HG02884 (cell line): ENCODE data around the gene DBN1.
"Not testable (repeated sequence)": the region's sequence is repeated elsewhere in the genome, so short reads cannot be mapped to it uniquely, and the experiment has no call there.

Experiments used
- ATAC-seq: cut with Tn5 transposase; IDR thresholded peaks from one replicate; pipeline ENCODE4 v1.9.1; 2021; ENCODE audit warnings: mild to moderate bottlenecking, moderate library complexity; ENCODE audit not compliant: unreplicated experiment

DBN1 gene

DNA sequence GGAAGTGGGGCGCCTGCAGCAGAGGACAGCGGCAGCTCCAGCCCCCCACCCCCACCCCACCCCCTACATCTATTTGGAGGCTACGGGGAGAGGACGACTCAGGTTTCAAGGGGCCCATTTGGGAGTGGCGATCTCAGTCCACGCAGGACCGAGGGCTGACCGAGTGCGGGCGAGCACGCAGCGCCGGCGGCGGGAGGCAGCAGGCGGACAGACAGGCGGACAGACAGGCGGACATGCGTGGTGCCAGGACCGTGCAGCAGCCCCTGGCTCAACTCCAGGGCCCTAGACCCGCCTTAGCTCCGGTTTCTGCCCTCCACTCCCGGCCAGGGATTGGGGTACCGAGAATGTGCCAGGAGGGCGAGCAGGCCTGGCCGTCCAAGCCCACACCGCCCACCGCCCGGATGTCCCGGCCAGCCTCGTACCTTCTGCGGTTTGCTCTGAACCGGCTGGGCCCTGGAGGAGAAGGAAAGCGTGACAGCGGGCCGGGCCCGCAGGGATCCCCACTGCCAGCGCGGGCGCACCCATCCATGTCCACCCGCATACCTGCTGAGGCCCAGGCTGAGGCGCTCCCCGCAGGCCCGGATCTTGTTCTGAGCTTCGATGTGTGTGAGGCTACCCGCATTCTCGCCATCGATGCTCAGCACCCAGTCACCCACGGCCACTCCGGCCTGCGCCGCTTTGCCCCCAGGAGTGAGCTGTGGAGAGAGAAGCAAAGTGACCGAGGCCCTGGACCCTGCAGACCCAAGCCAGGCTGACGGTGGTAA is 18.7 kb upstream of the DBN1 start:
- no peak for ATAC-seq

DNA sequence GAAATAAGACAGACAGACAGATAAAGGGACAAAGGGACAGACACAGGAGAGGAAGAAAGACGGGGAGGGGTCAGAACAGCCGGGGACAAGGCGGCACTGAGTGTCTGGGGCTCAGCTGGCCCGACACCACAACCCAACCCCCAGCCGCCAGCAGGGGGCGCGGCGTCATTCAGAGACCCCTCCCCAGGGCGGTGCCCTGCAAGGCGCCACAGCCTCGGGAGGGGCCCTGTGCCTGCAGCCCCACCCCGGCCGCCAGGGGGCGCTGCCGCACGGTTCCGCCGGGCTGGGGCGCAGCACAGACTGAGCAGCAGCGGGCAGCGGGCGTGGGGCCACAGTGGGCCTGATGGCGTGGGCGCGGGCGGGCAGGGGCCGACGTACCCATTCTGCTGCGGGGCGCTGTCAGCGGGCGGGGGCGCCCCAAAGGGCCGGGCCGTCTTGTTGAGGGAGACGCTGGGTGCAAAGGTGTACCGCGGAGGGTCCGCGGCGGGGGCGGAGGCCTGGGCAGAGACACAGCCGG is 18.1 kb upstream of the DBN1 start:
- ATAC-seq, result no peak

DNA sequence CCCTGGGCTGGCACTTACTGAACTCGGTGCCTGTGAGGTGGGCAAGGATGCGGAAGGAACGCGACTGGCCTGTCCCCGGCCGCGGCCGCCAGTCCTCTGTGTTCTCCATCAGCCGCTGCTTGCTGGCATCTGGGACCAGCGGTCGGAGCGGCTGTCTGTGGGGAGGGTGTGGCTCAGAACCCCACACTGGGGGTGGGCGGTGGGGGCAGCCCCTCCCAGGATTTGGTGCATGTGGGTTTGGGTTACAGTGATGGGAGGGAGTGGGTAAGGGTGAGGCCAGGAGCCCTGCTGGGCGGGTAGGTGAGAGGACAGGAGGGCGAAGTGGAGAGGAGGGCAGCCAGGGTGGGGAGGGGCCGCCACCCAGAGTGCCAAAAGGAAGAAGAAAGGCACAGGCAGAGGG is 17.6 kb upstream of the DBN1 start:
- no peak for ATAC-seq

DNA sequence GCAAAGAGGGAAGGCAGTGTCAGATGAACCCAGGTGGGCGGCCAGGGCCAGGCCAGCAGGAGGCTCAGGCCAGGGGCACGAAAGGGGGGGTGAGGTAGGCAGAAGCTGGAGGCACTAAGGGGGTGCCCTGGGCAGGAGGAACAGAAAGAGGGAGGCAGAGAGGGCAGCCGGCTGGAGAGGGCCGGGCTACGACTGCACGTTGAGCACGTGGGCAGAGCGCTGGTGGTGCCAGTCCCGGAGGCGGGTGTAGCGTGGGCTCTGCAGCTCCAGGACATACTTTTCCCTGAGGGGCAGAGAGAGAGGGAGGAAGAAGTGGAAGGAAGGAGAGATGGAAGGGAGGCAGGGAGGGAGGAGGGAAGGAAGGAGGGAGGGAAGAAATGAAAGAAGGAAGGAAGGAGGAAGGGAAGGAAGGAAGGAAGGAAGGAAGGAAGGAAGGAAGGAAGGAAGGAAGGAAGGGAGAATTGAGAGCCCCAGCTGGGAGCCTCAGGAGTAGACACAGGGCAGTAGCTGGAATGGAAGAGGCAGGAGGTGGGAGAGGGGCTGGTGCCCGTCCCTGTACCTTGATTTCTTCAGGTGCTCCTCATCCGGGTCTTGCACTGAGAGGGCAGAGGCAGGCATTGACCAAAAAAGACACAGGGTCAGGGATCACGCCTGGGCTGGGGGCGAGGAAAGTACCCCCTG is 17.0 kb upstream of the DBN1 start:
- ATAC-seq, result no peak

DNA sequence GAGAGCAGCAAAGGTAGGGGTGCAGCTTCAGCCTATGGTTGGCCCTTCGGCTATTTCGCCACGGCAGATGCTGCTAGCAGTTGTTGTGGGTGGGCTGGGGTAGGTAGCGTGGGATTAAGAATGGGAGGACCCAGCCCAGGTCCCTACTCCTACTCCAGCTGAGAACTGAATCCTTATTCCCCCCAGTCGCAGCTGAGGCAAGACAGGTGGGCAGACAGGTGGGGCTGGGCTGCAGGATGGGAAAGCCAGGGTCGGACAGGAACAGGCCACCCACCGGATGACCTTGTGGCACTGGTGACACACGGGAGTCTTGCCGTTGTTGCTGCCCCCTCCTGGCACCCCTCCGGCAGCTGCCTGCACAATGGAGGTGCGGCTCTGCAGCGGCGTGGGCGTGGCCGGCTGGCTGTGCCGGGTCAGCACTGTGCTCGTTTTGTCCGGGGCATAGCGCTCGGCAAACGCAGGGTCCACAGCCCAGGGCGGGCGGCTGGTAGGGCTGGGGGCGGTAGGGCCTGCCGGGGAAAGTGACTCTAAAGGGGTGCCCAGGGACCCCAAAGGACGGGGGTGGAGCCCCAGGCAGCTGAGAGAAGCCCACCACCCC is 15.8 kb upstream of the DBN1 start:
- ATAC-seq, result no peak

DNA sequence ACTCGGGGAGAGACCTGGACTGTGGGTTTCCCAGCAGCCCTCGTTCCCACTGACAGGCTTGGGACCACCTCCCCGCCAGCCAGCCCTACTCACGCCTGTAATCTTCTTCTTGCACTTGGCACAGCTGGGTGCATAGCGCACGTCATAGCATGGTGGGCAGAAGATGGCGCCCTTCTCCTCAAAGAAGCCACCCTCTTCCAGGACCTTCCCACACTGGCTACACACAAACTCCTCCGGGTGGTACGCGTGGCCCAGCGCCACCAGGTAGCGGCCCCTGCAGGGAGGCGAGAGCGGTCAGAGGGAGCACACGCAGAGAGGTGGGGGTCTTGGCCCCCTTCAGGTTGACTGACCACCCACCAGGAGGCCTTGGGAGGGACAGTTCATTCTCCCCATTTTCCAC is 14.5 kb upstream of the DBN1 start:
- ATAC-seq, result no peak

DNA sequence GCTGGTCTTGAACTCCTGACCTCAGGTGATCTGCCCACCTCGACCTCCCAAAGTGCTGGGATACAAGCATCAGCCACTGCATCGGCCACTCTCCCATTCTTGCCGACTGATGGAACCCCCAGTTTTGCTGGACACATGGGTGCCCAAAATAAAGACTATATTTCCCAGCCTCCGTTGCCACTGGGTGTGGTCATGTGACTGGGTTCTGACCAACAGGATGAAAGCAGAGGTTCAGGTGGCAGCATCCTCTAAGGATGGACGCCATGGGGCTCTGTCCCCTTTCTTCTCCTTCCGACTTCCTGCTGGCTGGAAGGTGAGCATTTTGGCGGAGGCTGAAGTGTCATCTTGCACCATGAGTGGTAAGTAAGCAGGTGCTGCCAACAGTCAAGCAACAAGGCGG is 13.7 kb upstream of the DBN1 start:
- ATAC-seq, result no peak

DNA sequence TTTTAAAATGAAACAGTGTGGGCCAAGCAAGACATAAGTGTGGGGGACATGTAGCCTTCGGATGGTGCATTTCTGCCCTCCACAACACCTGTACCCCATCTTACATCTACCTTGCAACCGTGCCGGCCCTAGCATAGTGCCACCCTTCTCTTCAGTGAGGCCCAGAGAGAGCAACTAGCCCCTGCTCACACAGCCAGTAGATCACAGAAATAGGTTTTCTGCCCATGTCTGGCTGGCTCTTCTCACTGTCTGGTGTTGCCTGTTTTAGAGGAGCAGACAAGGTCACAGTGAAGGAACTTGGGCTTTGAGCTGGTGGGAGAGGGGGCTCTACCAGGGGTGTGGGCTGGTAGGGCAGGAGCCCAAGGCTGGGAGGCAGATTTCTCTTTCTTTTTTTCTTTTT is 12.8 kb upstream of the DBN1 start:
- ATAC-seq, result no peak

DNA sequence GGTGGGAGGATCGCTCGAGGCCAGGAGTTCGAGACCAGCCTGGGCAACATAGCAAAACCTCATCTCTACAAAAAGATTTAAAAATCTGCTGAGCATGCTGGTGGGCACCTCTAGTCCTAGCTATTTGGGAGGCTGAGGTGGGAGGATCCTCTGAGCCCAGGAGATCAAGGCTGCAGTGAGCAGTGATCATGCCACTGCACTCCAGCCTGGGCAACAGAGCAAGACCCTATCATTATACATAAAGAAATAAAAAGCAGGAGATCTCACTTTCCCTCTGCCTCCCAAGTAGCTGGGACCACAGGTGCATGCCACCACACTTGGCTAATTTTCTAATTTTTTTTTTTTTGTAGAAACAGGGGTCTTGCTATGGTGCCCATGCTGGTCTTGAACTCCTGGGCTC is 12.3 kb upstream of the DBN1 start:
- not testable (repeated sequence) for ATAC-seq

DNA sequence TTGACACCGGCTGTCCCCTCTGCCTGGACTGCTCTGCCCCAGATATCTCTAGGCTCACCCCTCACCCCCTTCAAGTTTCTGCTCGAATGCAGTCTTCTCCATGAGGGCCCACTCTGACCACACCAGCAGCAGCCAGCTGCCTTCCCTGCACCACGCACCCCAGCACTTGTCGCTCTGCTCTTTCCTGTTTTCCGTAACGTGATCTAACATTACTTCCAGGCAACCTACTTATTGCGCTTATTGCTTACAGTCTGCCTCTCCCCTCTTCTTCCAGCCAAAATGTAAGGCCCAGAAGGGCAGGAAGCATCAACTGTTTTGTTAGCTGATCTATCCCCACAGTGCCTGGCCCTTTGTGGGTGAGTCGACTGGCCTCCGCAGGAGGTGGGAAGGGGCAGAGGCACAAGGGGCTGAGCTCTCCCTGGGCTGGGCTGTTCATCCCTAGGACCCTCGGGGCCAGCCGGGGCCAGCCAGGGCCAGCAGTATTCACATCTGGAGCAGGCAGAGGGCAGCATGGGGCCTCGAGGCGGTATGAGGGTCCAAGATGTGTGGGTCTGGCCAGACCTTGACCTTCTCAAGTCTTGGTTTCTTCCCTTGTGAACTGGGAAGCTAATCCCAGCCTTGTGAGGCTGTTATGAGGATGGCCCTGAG is 11.6 kb upstream of the DBN1 start:
- no peak for ATAC-seq

DNA sequence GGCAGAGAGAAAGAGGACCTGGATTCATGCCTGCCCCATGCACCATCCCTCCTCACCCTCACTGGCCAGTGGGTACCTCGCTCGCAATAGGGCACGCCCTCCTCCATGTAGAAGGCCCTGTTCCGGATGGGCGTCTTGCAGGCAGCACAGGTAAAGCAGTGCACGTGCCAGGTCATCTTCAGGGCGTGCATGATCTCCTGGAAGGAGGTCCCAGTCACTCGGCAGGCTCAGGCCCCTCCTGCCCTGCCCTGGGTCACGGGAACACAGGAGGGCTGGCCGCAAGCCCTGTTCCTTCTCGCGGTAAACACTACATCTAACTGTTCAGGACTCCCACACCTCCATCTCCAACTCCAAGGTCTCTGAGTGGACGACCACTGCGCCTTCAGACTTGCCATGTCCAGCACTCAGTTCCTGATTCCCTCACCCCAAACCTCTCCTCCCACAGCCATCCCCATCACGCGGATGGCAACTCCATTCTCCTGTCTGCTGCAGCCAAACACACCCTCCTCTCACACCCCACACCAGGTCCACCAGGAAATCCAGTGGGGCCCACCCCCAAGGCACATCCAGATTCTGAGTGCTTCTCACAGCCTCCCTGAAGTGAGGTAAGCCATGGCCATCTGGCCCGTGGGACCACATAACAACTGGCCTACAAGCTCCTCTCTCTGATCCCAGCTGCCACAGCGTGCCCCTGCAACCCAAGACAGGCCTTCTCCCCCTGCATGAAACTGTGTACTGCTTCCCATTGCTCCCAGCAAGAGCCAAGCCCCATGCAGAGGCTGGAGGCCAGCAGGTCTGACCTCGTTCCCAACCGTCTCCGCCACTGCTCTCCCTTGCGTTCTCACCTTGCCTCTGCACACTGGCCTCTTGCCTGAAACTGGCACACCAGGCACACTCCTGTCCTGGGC is 10.8 kb upstream of the DBN1 start:
- no peak for ATAC-seq

DNA sequence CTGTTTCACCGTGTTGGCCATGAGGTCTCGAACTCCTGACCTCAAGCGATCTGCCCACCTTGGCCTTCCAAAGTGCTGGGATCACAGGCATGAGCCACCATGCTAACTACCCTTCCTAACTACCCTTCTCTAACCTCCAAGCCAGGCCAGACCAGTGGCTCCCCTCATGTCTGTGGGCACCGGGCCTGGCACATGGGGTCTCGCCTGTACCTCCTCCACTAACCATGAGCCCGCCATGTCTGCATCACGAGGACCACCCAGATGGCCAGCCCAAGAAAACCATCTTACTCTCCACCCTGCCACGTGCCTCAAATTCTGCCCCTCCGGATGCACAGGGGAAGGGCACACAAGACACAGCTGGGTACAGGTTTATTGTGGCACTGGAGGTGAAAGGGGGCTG is 9.6 kb upstream of the DBN1 start:
- no peak for ATAC-seq

DNA sequence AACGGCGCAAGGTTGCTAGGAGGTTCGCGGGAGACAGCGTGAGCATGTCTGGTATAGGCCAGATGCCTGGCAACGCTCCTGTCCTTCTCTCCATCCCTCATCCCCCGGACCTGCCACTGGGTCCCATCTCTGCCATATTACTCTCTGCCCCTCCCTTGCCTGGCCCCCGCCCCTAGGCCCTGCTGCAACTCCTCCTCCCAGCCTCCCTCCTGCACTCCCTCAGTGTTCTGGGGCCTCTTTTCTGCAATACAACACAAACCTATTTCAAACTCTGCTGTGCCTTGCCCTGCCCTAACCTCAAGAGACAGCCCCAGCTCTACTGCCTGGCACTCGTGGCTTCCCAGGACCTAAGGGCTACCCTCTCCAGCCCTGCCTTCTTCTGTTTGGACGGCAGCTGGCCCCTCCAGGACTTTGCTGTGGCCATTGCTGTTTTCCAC is 8.9 kb upstream of the DBN1 start:
- no peak for ATAC-seq

DNA sequence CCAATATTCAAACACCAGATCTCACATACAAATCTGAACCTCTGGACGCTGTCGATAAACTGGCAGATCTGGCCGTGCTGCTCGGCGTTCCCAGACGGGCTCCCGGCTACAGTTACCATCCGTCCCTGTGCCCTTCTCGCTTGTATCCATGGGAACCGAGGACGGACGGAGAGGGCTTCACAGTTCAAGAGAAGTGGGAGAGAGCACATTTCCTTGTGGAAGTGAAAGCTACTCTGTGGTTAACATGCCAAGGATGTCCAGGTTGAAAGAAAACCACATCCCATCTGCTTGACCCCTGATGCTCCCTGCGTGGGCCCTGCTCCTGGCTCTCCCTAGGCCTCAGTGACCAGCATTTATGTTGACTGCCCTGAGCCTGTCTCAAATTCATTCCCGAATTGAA is 6.3 kb upstream of the DBN1 start:
- no peak for ATAC-seq

DNA sequence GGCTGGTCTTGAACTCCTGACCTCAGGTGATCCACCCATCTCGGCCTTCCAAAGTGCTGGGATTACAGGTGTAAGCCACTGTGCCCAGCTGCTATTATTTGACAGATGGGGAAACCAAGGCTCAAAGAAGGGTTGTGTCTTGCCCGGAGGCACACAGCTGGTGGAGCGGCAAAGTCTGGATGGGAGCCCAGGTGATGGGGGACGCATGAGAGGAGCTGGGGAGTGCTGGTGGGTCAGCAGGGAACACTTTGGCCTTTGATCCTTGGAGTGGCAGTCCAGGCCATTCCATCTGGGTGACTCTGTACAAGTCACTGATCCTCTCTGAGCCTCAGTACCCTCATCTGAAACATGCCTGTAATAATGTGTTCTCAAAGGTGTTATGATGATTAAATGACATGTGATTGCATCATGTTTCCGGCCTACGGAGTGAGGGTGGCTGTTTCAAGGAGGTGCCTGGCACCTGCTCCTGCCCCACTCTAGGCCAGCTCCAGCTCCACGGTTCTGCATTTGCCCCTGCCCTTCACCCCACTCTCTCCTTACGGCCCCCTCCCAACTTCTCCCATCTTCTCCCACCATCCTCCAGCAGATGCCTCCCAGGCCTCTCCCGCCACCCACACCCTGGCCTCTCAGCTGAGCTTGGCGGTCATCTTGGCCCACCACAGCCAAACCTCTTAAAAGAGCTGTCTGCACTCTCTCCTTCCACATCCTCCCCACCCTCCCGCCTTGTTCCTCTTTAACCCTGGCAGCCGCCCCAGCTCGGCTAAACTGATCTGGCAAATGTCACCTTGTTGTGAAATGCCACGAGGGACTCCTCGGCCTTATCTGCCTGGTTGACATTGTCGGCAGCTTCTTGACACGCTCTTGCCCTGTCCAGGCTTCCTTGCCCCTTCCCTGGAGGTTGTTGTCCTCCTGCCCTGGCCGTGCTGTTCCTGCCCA is 5.5 kb upstream of the DBN1 start:
- ATAC-seq, result no peak

DNA sequence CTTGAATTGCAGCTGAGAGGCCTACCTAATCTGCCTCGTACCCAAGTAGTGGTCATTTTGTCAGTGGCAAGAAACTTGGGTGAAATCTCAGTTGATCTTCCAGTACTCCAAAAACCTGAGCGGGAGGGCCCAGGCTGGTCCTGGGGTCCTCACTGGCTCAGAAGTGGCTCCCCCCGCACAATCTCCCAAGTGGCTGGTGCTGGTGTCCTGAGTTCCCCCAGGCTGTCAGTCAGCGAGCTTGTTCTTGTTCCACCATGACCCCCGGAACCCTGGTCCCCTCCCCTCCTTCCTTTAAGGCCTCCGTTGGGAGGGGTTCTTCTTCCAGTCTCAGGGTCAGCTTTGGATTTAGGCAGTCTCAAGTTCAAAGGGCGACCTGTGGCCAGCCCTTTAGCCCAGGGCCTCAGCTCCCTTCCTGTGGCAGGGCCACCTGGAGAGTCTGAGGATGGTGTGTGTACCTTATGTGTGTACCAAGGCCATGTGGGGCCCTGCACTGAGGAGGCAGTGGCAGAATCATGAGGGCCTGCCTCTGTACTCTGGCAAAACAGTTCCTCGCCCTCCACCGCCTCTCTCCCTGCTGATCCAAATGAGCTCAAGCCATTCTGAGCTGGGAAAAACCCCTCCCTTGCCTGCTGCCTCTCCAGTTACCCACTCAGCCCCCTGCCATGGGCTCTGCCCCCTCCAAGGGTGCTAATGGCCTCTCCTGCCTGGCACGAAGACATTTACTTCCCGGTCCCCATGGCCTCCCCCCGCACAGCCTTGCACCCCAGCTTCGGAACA is 4.5 kb upstream of the DBN1 start:
- ATAC-seq, result no peak

DNA sequence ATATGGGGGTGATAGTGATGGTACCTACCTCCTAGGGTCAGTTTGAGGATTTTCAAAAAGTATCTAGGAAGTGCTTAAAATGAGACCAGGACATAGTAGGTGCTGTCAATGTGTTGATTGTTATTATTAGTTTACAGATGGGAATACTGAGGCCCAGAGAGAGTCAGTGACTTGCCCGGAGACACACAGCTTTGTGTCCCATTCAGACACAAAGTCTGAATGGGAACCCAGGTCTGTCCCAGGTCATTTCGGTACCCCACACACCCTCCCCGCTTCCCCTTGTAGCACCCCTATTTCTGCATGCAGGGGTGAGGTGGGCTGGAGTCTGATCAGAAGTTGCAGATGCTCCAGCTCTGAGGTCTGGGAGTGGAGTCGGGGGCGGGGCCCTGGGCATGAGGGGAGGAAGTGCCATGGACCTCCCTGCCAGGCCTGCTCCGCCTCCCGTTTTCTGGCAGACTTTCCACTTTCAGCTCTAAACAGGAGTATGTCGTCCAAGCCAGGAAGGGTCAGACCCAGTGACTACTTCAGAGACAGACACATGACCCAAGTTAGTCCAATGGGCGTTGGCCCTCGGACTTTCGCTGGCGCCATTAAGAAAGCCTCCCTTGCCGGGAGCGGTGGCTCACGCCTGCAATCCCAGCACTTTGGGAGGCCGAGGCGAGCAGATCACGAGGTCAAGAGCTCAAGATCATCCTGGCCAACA is 3.2 kb upstream of the DBN1 start:
- no peak for ATAC-seq
